Subcutaneous abdominal adipose tissue (tissue), 5 donors: ENCODE results near the gene NOX5.
"Not testable (repeated sequence)": the region's sequence is repeated elsewhere in the genome, so short reads cannot be mapped to it uniquely, and the experiment has no call there.

Experiments
- H3K27ac ChIP-seq: one replicate; pipeline ENCODE4 v1.7.0; 2013; ENCODE audit warnings: low read depth, mild to moderate bottlenecking, inconsistent platforms, low read length, moderate library complexity
- H3K27me3 ChIP-seq, 5 donors: one replicate each; pipeline ENCODE4 v1.7.0; 2013; ENCODE audit warnings: low read length in 5 of 5, inconsistent platforms in 1 of 5; ENCODE audit not compliant: control insufficient read depth in 5 of 5, insufficient read depth in 4 of 5
- H3K36me3 ChIP-seq, 5 donors: one replicate each; pipeline ENCODE4 v1.7.0; 2013; ENCODE audit warnings: low read length in 5 of 5; ENCODE audit not compliant: control insufficient read depth in 5 of 5, insufficient read depth in 5 of 5
- H3K4me1 ChIP-seq, 5 donors: one replicate each; pipeline ENCODE4 v1.7.0; 2013; ENCODE audit warnings: low read length in 5 of 5, mild to moderate bottlenecking in 3 of 5, moderate library complexity in 1 of 5; ENCODE audit not compliant: control insufficient read depth in 5 of 5, insufficient read depth in 5 of 5
- H3K4me3 ChIP-seq, 5 donors: one replicate each; pipeline ENCODE4 v1.7.0; 2013; ENCODE audit warnings: low read length in 5 of 5, low read depth in 1 of 5
- H3K9ac ChIP-seq, 5 donors: one replicate each; pipeline ENCODE4 v1.7.0; 2013; ENCODE audit warnings: low read length in 5 of 5, mild to moderate bottlenecking in 4 of 5, moderate library complexity in 3 of 5
- H3K9me3 ChIP-seq, 5 donors: one replicate each; pipeline ENCODE4 v1.7.0; 2013; ENCODE audit warnings: low read length in 5 of 5; ENCODE audit not compliant: control insufficient read depth in 5 of 5
- donor health status: healthy.
- donor health status: healthy.
- donor health status: healthy.
- donor health status: healthy.
- donor health status: healthy.

The NOX5 gene

GRCh38 chr15:69014454-69014853 lies at the start of gene NOX5:
TSS of gene NOX5 (plus strand) at chr15:69014695. CDS start at chr15:69014736, 41 bp downstream.
- H3K27ac ChIP-seq: no peak within 1 kb of the TSS
- H3K4me3 ChIP-seq: no peak within 1 kb of the TSS
- peaks cover 0 to 5% (median 0%) of the 10 kb centered on the region in 5 donors for H3K9me3 ChIP-seq
- no peak within 1 kb of the TSS for H3K9ac ChIP-seq
- peaks cover 0 to 5% (median 0%) of the 10 kb centered on the region in 5 donors for H3K4me1 ChIP-seq
- peaks cover 0 to 6% (median 0%) of the 10 kb centered on the region in 5 donors for H3K27me3 ChIP-seq
- no peaks in the 10 kb centered on the region for H3K36me3 ChIP-seq

- Histone ChIP-seq H3K4me1 (no peaks in the 10 kb centered on the region), H3K9ac (no peak overlapping the region), H3K4me3 (no peak overlapping the region), H3K27ac (no peak overlapping the region), H3K9me3 (peaks cover 11 to 22% (median 16%) of the 10 kb centered on the region in 5 donors), H3K27me3 (no peaks in the 10 kb centered on the region), H3K36me3 (no peaks in the 10 kb centered on the region)
Observed at GRCh38 chr15:68966996-68967395, 47.5 kb upstream of the NOX5 start.

GRCh38 chr15:68967948-68968347 lies 46.5 kb upstream of the NOX5 start:
- no peaks in the 10 kb centered on the region for H3K36me3 ChIP-seq
- H3K9me3 ChIP-seq: peaks cover 11 to 22% (median 16%) of the 10 kb centered on the region in 5 donors
- no peaks in the 10 kb centered on the region for H3K27me3 ChIP-seq
- peaks cover 0 to 5% (median 0%) of the 10 kb centered on the region in 5 donors for H3K4me1 ChIP-seq
- H3K4me3 ChIP-seq: no peak overlapping the region
- H3K27ac ChIP-seq: no peak overlapping the region
- no peak overlapping the region for H3K9ac ChIP-seq

GRCh38 chr15:68969298-68969697 lies 45.2 kb upstream of the NOX5 start:
- H3K27me3 ChIP-seq: no peaks in the 10 kb centered on the region
- H3K4me3 ChIP-seq: no peak overlapping the region
- no peaks in the 10 kb centered on the region for H3K36me3 ChIP-seq
- H3K9me3 ChIP-seq: peaks cover 11 to 22% (median 16%) of the 10 kb centered on the region in 5 donors
- no peak overlapping the region for H3K27ac ChIP-seq
- peaks cover 0 to 5% (median 0%) of the 10 kb centered on the region in 5 donors for H3K4me1 ChIP-seq
- no peak overlapping the region for H3K9ac ChIP-seq

- Histone ChIP-seq H3K36me3 (no peaks in the 10 kb centered on the region), H3K4me1 (peaks cover 0 to 5% (median 0%) of the 10 kb centered on the region in 5 donors), H3K27ac (no peak overlapping the region), H3K9me3 (peaks cover 11 to 22% (median 18%) of the 10 kb centered on the region in 5 donors), H3K9ac (no peak overlapping the region), H3K27me3 (no peaks in the 10 kb centered on the region), H3K4me3 (no peak overlapping the region)
Observed at GRCh38 chr15:68972201-68973065, 42.1 kb upstream of the NOX5 start.

- not testable (repeated sequence) for H3K27ac ChIP-seq, H3K36me3 ChIP-seq, H3K27me3 ChIP-seq, H3K4me1 ChIP-seq, H3K4me3 ChIP-seq, H3K9me3 ChIP-seq, H3K9ac ChIP-seq
Observed at GRCh38 chr15:68975651-68976160, 38.8 kb upstream of the NOX5 start.

- H3K27me3 ChIP-seq, H3K36me3 ChIP-seq, H3K4me1 ChIP-seq, H3K9me3 ChIP-seq, H3K4me3 ChIP-seq, H3K9ac ChIP-seq, H3K27ac ChIP-seq: not testable (repeated sequence)
Observed at GRCh38 chr15:68977426-68977825, 37.1 kb upstream of the NOX5 start.

GRCh38 chr15:68979006-68979405 lies 35.5 kb upstream of the NOX5 start:
- Histone ChIP-seq H3K4me1 (no peaks in the 10 kb centered on the region), H3K36me3 (no peaks in the 10 kb centered on the region), H3K9ac (no peak overlapping the region), H3K4me3 (no peak overlapping the region), H3K27me3 (no peaks in the 10 kb centered on the region), H3K27ac (no peak overlapping the region), H3K9me3 (peaks cover 0 to 4% (median 0%) of the 10 kb centered on the region in 5 donors)

GRCh38 chr15:68979816-68980215 lies 34.7 kb upstream of the NOX5 start:
- no peak overlapping the region for H3K9ac ChIP-seq

GRCh38 chr15:68980786-68981185 lies 33.7 kb upstream of the NOX5 start:
- Histone ChIP-seq H3K4me1 (no peaks in the 10 kb centered on the region), H3K27ac (no peak overlapping the region), H3K9ac (no peak overlapping the region)

More at GRCh38 chr15:68979816-68980215, 34.7 kb upstream of the NOX5 start:
- H3K4me3 ChIP-seq: no peak overlapping the region
- no peak overlapping the region for H3K27ac ChIP-seq
- H3K4me1 ChIP-seq: no peaks in the 10 kb centered on the region
- no peaks in the 10 kb centered on the region for H3K36me3 ChIP-seq
- no peaks in the 10 kb centered on the region for H3K27me3 ChIP-seq
- H3K9me3 ChIP-seq: peaks cover 0 to 4% (median 0%) of the 10 kb centered on the region in 5 donors

More at GRCh38 chr15:68980786-68981185, 33.7 kb upstream of the NOX5 start:
- H3K4me3 ChIP-seq: no peak overlapping the region
- H3K9me3 ChIP-seq: peaks cover 0 to 4% (median 0%) of the 10 kb centered on the region in 5 donors
- no peaks in the 10 kb centered on the region for H3K27me3 ChIP-seq
- H3K36me3 ChIP-seq: no peaks in the 10 kb centered on the region
